Measurements from ENCODE around the gene GPR149. TPM values are rescaled to one million over a fixed set of nuclear protein-coding genes. Genes with fewer than 3 reads are reported as not detected.

GPR149 gene
- total RNA-seq, 6 experiments from 2014 or later = not detected

GRCh38 chr3:154290187-154290586 lies 139.8 kb downstream of the GPR149 start:
- Histone ChIP-seq H3K9me3 (no peaks in the 10 kb centered on the region), H3K4me3 (no peak overlapping the region), H3K36me3 (peaks cover 3 to 67% (median 27%) of the 10 kb centered on the region in 4 donors), H3K27ac (no peak overlapping the region), H3K27me3 (no peaks in the 10 kb centered on the region), H3K4me1 (no peaks in the 10 kb centered on the region)
- intact Hi-C loops (cut with DNase I) = no loop called here
- WGBS (ENCODE audit: insufficient coverage, low coverage, low lambda C conversion rate, missing lambda C conversion rate) = 96% methylated on average over 5 of the region's 5 CpGs
- TF ChIP-seq CTCF (IDR thresholded peaks at IDR 0.05) (no peak), POLR2A (IDR thresholded peaks at IDR 0.05) (no peak)
- ATAC-seq (no peak), DNase-seq (no peak)

Small RNAs within 50 kb of the gene (small RNA-seq; reads per million reads assigned to genes)
- 0 reads per million in 2 experiments for gene RF01210

Other genes starting within 250 kb of the GPR149 start
- 10 to 100 TPM; 17.6 to 39.1 (median 22.7) TPM for gene DHX36, start 105.7 kb downstream of the GPR149 start, total RNA-seq